Measurements from ENCODE around the gene CARHSP1. TPM values are rescaled to one million over a fixed set of nuclear protein-coding genes. Genes with fewer than 3 reads are reported as not detected.
"Not testable (repeated sequence)": the region's sequence is repeated elsewhere in the genome, so short reads cannot be mapped to it uniquely, and the experiment has no call there.

CARHSP1 gene
- total RNA-seq (2014; rRNA removed; shearing (Covaris generic)) (129 and 143 TPM in 2 replicates), polyA plus RNA-seq (2016; fragmentation: Nextera tagmentation; extraction: Ambion mirVana) (150 and 156 TPM in 2 replicates)

DNA sequence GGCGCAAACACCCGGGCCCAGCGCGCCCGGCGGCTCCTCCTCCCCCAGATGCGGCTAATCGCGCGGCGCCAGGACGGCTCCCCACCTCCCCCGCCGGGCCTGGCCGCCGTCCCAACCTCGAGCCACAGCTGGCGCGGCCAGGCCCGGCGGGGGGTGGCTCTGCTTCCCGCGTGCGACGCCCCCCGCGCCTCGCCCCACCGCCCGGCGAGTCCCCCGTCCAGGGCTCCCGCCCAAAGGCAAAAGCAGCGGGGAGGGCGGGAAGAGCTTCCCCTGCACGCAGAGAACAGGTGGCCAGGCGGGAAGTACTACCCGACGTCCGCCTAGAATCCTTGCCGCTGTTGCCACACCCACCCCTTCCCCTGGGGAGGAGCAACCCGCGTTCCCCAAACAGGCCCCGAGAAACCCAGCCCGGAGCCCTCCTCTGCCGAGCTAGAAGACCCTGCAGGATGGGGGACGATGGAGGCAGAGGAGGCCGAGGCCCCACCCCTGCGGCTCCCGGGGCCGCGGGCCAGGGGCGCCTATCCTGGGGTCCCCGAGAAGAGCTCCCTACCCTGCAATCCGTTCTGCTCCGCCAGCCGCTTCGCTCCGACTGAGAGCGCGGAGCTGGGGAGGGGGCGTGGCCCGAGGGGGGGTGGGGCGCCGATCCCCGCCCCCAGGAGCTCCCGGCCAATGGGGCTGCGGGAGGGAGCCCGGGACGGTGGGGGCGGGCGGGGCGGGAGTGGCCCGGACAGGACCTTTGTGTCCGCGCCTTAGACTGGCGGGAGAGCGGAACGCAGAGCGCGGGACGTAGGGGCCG is at the start of gene CARHSP1:
TSS of gene CARHSP1 (minus strand) at position 591 of the 796 bp plus-strand sequence. CDS start 9,678 bp downstream, outside the sequence.
- H3K27me3 ChIP-seq (replicated peaks; ENCODE audit: insufficient read depth): no peaks in the 10 kb centered on the region
- TF ChIP-seq EZH2 (IDR thresholded peaks at IDR 0.05; ENCODE audit: insufficient read depth, poor library complexity, severe bottlenecking): no peak
- no peak for TF ChIP-seq EZH2phosphoT487 (IDR thresholded peaks at IDR 0.05; ENCODE audit: insufficient read depth, low read depth)
- peaks cover 25% of the 10 kb centered on the region for H3F3A ChIP-seq (ENCODE audit: insufficient read depth)
- H2AFZ ChIP-seq: peak within 1 kb of the TSS; percentile 69
- no peaks in the 10 kb centered on the region for H3K9me3 ChIP-seq (ENCODE audit: low read depth)
- H3K36me3 ChIP-seq (ENCODE audit: low read depth): no peaks in the 10 kb centered on the region
- no peaks in the 10 kb centered on the region; the same call in 1 of the 2 replicates for H4K20me1 ChIP-seq (ENCODE audit: insufficient read depth)
- peak within 1 kb of the TSS; percentile 89 for H3K9ac ChIP-seq
- 2% methylated on average over 48 to 63 of the region's 83 CpGs for WGBS, 2 experiments (ENCODE audit: low coverage in 1 of 2, low lambda C conversion rate in 2 of 2, missing lambda C conversion rate in 2 of 2)
- H3K4me2 ChIP-seq (ENCODE audit: unreplicated experiment): peak within 1 kb of the TSS; percentile 100
- H3K4me3 ChIP-seq: peak within 1 kb of the TSS; percentile 97
- peak within 1 kb of the TSS; percentile 84 for H3K27ac ChIP-seq
- in situ Hi-C loops (cut with MboI): no loop called here
- H3K9me2 ChIP-seq (ENCODE audit: insufficient read depth): no peaks in the 10 kb centered on the region
- peaks cover 46% of the 10 kb centered on the region for H3K79me2 ChIP-seq (ENCODE audit: insufficient read depth)
- peaks cover 23% of the 10 kb centered on the region for H3K4me1 ChIP-seq (ENCODE audit: insufficient read depth)
- DNase-seq: peak; percentile 93

DNA sequence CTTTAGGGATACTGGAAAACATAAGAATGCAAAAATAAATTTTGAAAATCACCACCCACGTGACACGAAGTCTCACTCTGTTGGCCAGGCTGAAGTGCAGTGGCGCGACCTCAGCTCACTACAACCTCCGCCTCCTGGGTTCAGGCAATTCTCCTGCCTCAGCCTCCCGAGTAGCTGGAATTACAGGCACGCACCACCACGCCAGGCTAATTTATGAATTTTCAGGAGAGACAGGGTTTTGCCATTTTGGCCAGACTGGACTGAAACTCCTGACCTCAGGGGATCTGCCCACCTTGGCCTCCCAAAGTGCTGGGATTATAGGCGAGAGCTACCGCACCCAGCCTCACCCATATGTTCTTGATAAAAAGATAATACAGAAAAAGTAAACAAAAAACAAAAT is 48.5 kb upstream of the CARHSP1 start:
- H3K9me3 ChIP-seq (ENCODE audit: low read depth); H3K4me2 ChIP-seq (ENCODE audit: unreplicated experiment); in situ Hi-C loops (cut with MboI); H3K9ac ChIP-seq; H3K4me3 ChIP-seq; H2AFZ ChIP-seq; H3K9me2 ChIP-seq (ENCODE audit: insufficient read depth); H3K27ac ChIP-seq; H3K27me3 ChIP-seq (replicated peaks; ENCODE audit: insufficient read depth); DNase-seq: not testable (repeated sequence)
- H3K36me3 ChIP-seq (ENCODE audit: low read depth): peaks cover 53% of the 10 kb centered on the region; the same call in 1 of the 2 replicates
- 95 to 96% methylated on average over 10 of the region's 10 CpGs for WGBS, 2 experiments (ENCODE audit: low coverage in 1 of 2, low lambda C conversion rate in 2 of 2, missing lambda C conversion rate in 2 of 2)
- H3F3A ChIP-seq (ENCODE audit: insufficient read depth): peaks cover 26% of the 10 kb centered on the region
- H3K4me1 ChIP-seq (ENCODE audit: insufficient read depth): peaks cover 14% of the 10 kb centered on the region
- peaks cover 97% of the 10 kb centered on the region for H3K79me2 ChIP-seq (ENCODE audit: insufficient read depth)
- peaks cover 10% of the 10 kb centered on the region; the same call in 1 of the 2 replicates for H4K20me1 ChIP-seq (ENCODE audit: insufficient read depth)

DNA sequence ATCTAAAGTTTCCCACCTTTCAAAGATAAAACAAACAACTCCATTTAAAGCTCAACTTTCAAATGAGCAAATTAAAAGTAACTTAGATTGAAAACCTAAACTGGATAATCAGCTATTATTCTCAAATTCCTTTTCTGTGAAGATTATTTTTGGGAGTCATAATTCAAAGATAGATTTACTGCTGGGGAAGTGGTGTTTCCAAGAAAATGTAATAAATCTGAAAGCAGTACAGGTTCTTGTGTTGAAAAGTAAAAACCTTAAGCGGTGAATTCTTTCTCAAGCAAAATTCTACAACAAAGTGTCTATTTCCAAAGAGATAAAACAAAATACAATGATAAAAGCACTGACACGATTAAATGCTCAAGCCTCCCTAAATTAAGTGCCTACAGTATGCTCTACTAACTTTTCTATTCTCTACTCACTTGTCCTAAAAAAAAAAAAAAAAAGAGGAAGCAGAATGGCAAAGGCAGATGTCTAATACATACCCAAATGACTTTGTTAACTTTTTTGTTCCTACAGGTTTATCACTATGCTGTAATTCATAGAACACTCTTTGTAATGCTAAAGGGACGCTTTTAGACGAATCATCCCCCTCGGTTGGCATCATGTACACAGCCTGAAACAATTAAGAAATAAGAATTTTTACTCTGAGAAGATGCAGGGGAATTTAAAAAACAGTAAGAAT is 47.9 kb upstream of the CARHSP1 start:
- 87 to 89% methylated on average over 5 of the region's 5 CpGs for WGBS, 2 experiments (ENCODE audit: low coverage in 1 of 2, low lambda C conversion rate in 2 of 2, missing lambda C conversion rate in 2 of 2)
- H3K9ac ChIP-seq: no peak overlapping the region
- H3F3A ChIP-seq (ENCODE audit: insufficient read depth): peaks cover 22% of the 10 kb centered on the region
- H3K4me2 ChIP-seq (ENCODE audit: unreplicated experiment): no peak overlapping the region
- H3K4me3 ChIP-seq: no peak overlapping the region
- in situ Hi-C loops (cut with MboI): no loop called here
- H3K36me3 ChIP-seq (ENCODE audit: low read depth): peaks cover 49% of the 10 kb centered on the region; the same call in 1 of the 2 replicates
- no peak for TF ChIP-seq EZH2phosphoT487 (IDR thresholded peaks at IDR 0.05; ENCODE audit: insufficient read depth, low read depth)
- TF ChIP-seq EZH2 (IDR thresholded peaks at IDR 0.05; ENCODE audit: insufficient read depth, poor library complexity, severe bottlenecking): no peak
- no peaks in the 10 kb centered on the region for H3K27me3 ChIP-seq (replicated peaks; ENCODE audit: insufficient read depth)
- H4K20me1 ChIP-seq (ENCODE audit: insufficient read depth): peaks cover 7% of the 10 kb centered on the region; the same call in 1 of the 2 replicates
- peaks cover 14% of the 10 kb centered on the region for H3K4me1 ChIP-seq (ENCODE audit: insufficient read depth)
- no peak overlapping the region for H3K27ac ChIP-seq
- H3K79me2 ChIP-seq (ENCODE audit: insufficient read depth): peaks cover 97% of the 10 kb centered on the region
- no peak for DNase-seq
- H3K9me3 ChIP-seq (ENCODE audit: low read depth): no peaks in the 10 kb centered on the region
- H2AFZ ChIP-seq: no peak overlapping the region
- no peaks in the 10 kb centered on the region for H3K9me2 ChIP-seq (ENCODE audit: insufficient read depth)

DNA sequence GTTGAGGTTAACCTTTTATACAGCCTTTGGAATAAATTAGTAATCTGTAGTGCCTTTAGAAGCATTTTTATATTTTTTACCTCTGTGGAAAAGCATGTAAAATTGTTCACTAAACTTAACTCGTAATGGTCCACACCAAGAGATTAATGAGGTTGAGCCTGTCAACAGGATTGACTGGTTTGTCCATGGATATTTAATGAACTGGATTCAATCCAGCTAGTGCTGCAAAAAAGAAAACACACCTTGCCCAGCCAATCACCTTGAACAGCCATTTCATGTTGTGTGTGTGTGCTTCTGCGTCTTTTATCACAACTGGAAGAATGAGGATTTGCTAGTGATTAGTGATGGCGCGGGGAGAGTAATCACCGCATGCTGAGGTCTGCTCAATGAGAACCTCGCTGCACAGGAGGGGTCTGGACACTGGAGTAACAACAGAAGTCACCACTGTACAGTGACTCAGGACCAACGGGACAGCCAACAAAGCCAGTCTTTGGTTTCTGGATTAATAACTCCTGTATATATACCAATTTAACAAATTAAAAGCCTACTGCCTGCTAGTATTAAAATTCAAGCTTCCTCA is 47.0 kb upstream of the CARHSP1 start:
- H3K9me2 ChIP-seq (ENCODE audit: insufficient read depth): no peaks in the 10 kb centered on the region
- no peak overlapping the region for H2AFZ ChIP-seq
- H3K27me3 ChIP-seq (replicated peaks; ENCODE audit: insufficient read depth): no peaks in the 10 kb centered on the region
- H3K9me3 ChIP-seq (ENCODE audit: low read depth): no peaks in the 10 kb centered on the region
- WGBS, 2 experiments (ENCODE audit: low coverage in 1 of 2, low lambda C conversion rate in 2 of 2, missing lambda C conversion rate in 2 of 2): 98% methylated on average over 7 of the region's 7 CpGs
- no peak for DNase-seq
- H3F3A ChIP-seq (ENCODE audit: insufficient read depth): peaks cover 13% of the 10 kb centered on the region
- peaks cover 97% of the 10 kb centered on the region for H3K79me2 ChIP-seq (ENCODE audit: insufficient read depth)
- H3K4me2 ChIP-seq (ENCODE audit: unreplicated experiment): no peak overlapping the region
- H3K36me3 ChIP-seq (ENCODE audit: low read depth): peaks cover 56% of the 10 kb centered on the region; the same call in 1 of the 2 replicates
- H3K27ac ChIP-seq: no peak overlapping the region
- H3K9ac ChIP-seq: no peak overlapping the region
- no peak for TF ChIP-seq EZH2 (IDR thresholded peaks at IDR 0.05; ENCODE audit: insufficient read depth, poor library complexity, severe bottlenecking)
- 0 out of 2 replicates have a peak, but pooled peaks cover 4% of the 10 kb centered on the region for H4K20me1 ChIP-seq (ENCODE audit: insufficient read depth)
- peaks cover 7% of the 10 kb centered on the region for H3K4me1 ChIP-seq (ENCODE audit: insufficient read depth)
- H3K4me3 ChIP-seq: no peak overlapping the region
- in situ Hi-C loops (cut with MboI): no loop called here
